Panc1 (cell line): ENCODE measurements around the gene CDC5L. TPM values are rescaled to one million over a fixed set of nuclear protein-coding genes. Genes with fewer than 3 reads are reported as not detected.

ENCODE experiments used
- ATAC-seq: fragments of 200-7000 bp; cut with Tn5 transposase; 2 replicates; pipeline ENCODE4 v1.9.1; 2020; ENCODE audit warnings: mild to moderate bottlenecking, moderate library complexity
- BruUV-seq: library from RNA; stranded (reverse); fragments of 400-500 nt; replicated peaks from 2 replicates; lab custom pipeline; 2021; lab: Mats Ljungman, UMichigan
- CTCF ChIA-PET: fragments of 300-600 bp; sonication (Branson Sonifier 250); formaldehyde crosslinking; loops from one replicate; lab custom pipeline; 2022; ENCODE audit warnings: antibody characterized with exemption; lab: Charles Lee
- POLR2A ChIA-PET: fragments of 300-600 bp; sonication (Branson Sonifier 250); formaldehyde crosslinking; loops from one replicate; lab custom pipeline; 2022; ENCODE audit warnings: antibody characterized with exemption; lab: Charles Lee
- DNase-seq: peaks from one replicate; pipeline ENCODE4 v3.0.0-alpha.2; 2010; ENCODE audit warnings: low read depth, low spot score
- H3K27ac ChIP-seq: 2 replicates; pipeline ENCODE4 v1.5.1; 2011; ENCODE audit warnings: mild to moderate bottlenecking, low read length, inconsistent platforms
- H3K27me3 ChIP-seq: fragments of 200-500 bp; sonication (Bioruptor generic); 2 replicates; pipeline ENCODE4 v1.6.0; 2014; ENCODE audit warnings: low read length, inconsistent platforms; ENCODE audit not compliant: control insufficient read depth, insufficient read depth
- H3K36me3 ChIP-seq: fragments of 200-500 bp; sonication (Bioruptor generic); 2 replicates; pipeline ENCODE4 v1.5.1; 2014; ENCODE audit warnings: inconsistent platforms, mild to moderate bottlenecking, low read length, moderate library complexity; ENCODE audit not compliant: control insufficient read depth, insufficient read depth
- H3K4me1 ChIP-seq: 2 replicates; pipeline ENCODE4 v1.5.1; 2011; ENCODE audit warnings: inconsistent platforms, mild to moderate bottlenecking, low read length, moderate library complexity; ENCODE audit not compliant: control insufficient read depth, insufficient read depth
- H3K4me3 ChIP-seq, 2 experiments: 2 replicates each; pipeline ENCODE4 v1.5.1; 2011 to 2012; ENCODE audit warnings: low read depth in 2 of 2, low read length in 2 of 2, mild to moderate bottlenecking in 2 of 2, inconsistent platforms in 1 of 2, moderate library complexity in 1 of 2
- H3K9me3 ChIP-seq: fragments of 200-500 bp; sonication (Bioruptor generic); 2 replicates; pipeline ENCODE4 v1.5.1; 2014; ENCODE audit warnings: low read depth, mild to moderate bottlenecking, inconsistent platforms, low read length, moderate library complexity; ENCODE audit not compliant: control insufficient read depth, insufficient read depth
- CTCF ChIP-seq: fragments of 450-650 bp; IDR thresholded peaks from 2 replicates; pipeline ENCODE4 v1.5.1; 2017; ENCODE audit warnings: mild to moderate bottlenecking
- POLR2AphosphoS5 ChIP-seq: IDR thresholded peaks from 2 replicates; pipeline ENCODE4 v1.6.1; 2012; ENCODE audit warnings: mild to moderate bottlenecking, low read depth, low read length, moderate library complexity
- REST ChIP-seq, 2 experiments: IDR thresholded peaks; 2 replicates each; pipeline ENCODE4 v1.6.1; 2011 to 2012; ENCODE audit warnings: low read depth in 2 of 2, control low read depth in 1 of 2, low read length in 1 of 2, mild to moderate bottlenecking in 1 of 2, moderate library complexity in 1 of 2; ENCODE audit not compliant: insufficient read depth in 1 of 2
- SIN3A ChIP-seq: IDR thresholded peaks from 2 replicates; pipeline ENCODE4 v1.6.1; 2012; ENCODE audit warnings: low read depth, mild to moderate bottlenecking, low read length, moderate library complexity, borderline replicate concordance; ENCODE audit not compliant: insufficient read depth
- TCF7L2 ChIP-seq: IDR thresholded peaks from 2 replicates; pipeline ENCODE4 v1.6.1; 2011; ENCODE audit warnings: mild to moderate bottlenecking, low read depth, low read length, inconsistent platforms
- in situ Hi-C: cut with HindIII; loops from 2 replicates; pipeline ENCODE4 v1.10.0; 2016; ENCODE audit warnings: low sequenced_read_pairs, low pct_unique_long_range_greater_than_20kb
- intact Hi-C: fragments of 100-400 bp; cut with micrococcal nuclease; formaldehyde crosslinking; loops from one replicate; pipeline ENCODE4 v1.10.0; 2022; ENCODE audit not compliant: unreplicated experiment
- total RNA-seq: library from RNA; stranded (reverse); gene quantifications from one replicate; pipeline ENCODE4 v1.2.1, GENCODE V29; 2021; ENCODE audit not compliant: unreplicated experiment

CDC5L gene
- total RNA-seq, 1 experiment from 2014 or later = 23.3 TPM

DNA sequence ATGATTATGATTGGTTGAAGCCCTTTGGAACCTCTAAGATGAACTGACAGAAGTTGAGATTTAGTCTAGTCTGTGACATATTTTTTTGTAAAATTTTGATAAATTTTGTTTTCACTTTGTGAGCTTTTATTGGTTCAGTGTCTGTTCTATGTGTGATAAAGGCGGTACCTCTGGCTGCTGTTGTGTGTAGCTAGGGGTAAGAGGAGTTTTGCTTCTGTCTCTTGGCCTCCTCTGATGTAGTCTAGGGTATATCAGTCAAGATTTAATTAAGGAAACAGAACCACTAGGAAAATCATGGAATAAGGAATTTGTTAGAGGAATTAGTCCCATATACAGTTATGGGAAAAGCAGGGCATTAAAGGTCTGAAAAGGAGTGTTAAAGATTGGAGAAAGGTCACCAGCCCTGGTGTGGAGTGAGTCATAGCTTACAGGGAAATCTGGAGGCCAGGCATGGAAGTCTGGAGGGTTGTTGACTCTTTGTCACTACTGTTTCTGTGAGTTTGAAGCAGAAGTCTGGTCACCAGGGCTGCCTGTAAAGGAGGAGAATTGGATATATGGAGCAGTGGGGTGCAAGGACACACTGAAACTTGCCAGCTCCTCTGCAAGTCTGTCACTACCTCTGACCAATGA is 28.5 kb downstream of the CDC5L start:
- Histone ChIP-seq H3K27ac (no peak overlapping the region), H3K4me1 (no peaks in the 10 kb centered on the region), H3K4me3 (no peak overlapping the region), H3K27me3 (no peaks in the 10 kb centered on the region), H3K9me3 (no peaks in the 10 kb centered on the region), H3K36me3 (no peaks in the 10 kb centered on the region; the same call in 1 of the 2 replicates)
- intact Hi-C loops (no loop called here), in situ Hi-C loops (no loop called here)
- no TSS peak for BruUV-seq
- no peak for TF ChIP-seq CTCF
- no peak for TF ChIP-seq POLR2AphosphoS5
- TF ChIP-seq TCF7L2 = no peak
- no peak for TF ChIP-seq SIN3A
- TF ChIP-seq REST (IDR thresholded peaks at IDR 0.05; ENCODE audit: insufficient read depth in 1 of 2, low read depth in 2 of 2, low read length in 1 of 2) = no peak
- ChIA-PET POLR2A (no interaction called here), CTCF (no interaction called here)
- ATAC-seq (peak; percentile 38; the same call in 1 of the 2 replicates), DNase-seq (peak; percentile 7)

DNA sequence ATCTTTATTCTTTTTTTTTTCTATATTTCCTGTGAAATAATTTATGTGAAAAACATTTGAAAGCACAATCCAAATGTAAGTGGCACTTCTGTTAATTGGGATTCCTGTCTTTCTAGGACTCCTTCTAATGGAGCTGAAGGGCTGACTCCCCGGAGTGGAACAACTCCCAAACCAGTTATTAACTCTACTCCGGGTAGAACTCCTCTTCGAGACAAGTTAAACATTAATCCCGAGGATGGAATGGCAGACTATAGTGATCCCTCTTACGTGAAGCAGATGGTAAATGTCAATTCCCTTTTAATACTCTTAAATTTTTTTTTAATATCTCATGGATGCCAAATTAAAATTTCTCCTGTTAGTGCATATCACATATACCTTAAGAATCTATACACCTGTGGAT is 35.0 kb downstream of the CDC5L start:
- ATAC-seq = no peak
- DNase-seq = no peak
- intact Hi-C loops = no loop called here

GRCh38 chr6:44423306-44423705 is 35.8 kb downstream of the CDC5L start:
- POLR2A ChIA-PET = no interaction called here
- intact Hi-C loops = no loop called here
- BruUV-seq = no TSS peak

More for the DNA sequence above, 35.0 kb downstream of the CDC5L start:
- H3K36me3 ChIP-seq = peaks cover 24% of the 10 kb centered on the region
- H3K27me3 ChIP-seq = no peaks in the 10 kb centered on the region
- no peaks in the 10 kb centered on the region for H3K4me1 ChIP-seq
- CTCF ChIA-PET = no interaction called here
- H3K4me3 ChIP-seq = no peak overlapping the region
- TF ChIP-seq TCF7L2 = no peak
- no peak for TF ChIP-seq SIN3A
- no peak for TF ChIP-seq POLR2AphosphoS5
- BruUV-seq = no TSS peak
- POLR2A ChIA-PET = no interaction called here
- no peak overlapping the region for H3K27ac ChIP-seq
- H3K9me3 ChIP-seq = no peaks in the 10 kb centered on the region
- in situ Hi-C loops = no loop called here

More at GRCh38 chr6:44423306-44423705, 35.8 kb downstream of the CDC5L start:
- H3K36me3 ChIP-seq = peaks cover 29% of the 10 kb centered on the region
- H3K4me1 ChIP-seq = no peaks in the 10 kb centered on the region
- H3K27me3 ChIP-seq = no peaks in the 10 kb centered on the region
- in situ Hi-C loops = no loop called here
- DNase-seq (no peak), ATAC-seq (no peak)
- no peak overlapping the region for H3K27ac ChIP-seq
- TF ChIP-seq TCF7L2 (no peak), REST (IDR thresholded peaks at IDR 0.05; ENCODE audit: insufficient read depth in 1 of 2, low read depth in 2 of 2, low read length in 1 of 2) (no peak), POLR2AphosphoS5 (no peak), SIN3A (no peak), CTCF (no peak)
- H3K4me3 ChIP-seq = no peak overlapping the region
- CTCF ChIA-PET = no interaction called here
- no peaks in the 10 kb centered on the region for H3K9me3 ChIP-seq
